Measurements from ENCODE around the gene TMEM150A.
"Not testable (repeated sequence)": the region's sequence is repeated elsewhere in the genome, so short reads cannot be mapped to it uniquely, and the experiment has no call there.

Gene TMEM150A

DNA sequence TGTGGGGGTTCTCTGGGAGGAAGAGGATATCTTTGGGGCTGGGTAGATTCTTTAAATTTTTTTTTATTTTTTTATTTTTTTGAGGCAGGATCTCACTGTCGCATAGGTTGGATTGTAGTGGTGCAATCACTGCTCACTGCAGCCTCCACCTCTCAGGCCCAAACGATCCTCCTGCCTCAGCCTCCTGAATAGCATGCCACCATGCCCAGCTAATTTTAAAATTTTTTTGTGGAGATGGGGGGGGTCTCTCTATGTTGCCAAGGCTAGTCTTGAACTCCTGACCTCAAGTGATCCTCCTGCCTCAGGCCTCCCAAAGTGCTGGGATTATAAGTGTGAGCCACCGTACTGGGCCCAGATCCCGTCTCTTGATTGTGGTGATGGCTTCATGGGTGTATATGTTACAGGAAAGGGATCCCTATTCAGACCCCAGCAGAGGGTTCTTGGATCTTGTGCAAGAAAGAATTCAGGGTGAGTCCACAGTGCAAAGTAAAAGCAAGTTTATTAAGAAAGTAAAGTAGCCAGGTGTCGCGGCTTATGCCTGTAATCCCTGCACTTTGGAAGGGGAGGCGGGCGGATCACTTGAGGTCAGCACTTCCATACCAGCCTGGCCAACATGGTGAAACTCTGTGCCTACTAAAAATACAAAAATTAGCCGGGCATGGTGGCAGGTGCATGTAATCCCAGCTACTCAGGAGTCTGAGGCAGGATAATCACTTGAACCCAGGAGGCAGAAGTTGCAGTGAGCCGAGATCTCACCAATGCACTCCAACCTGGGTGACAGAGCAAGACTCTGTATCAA is 11.4 kb upstream of the TMEM150A start:
- no peak for DNase-seq

DNA sequence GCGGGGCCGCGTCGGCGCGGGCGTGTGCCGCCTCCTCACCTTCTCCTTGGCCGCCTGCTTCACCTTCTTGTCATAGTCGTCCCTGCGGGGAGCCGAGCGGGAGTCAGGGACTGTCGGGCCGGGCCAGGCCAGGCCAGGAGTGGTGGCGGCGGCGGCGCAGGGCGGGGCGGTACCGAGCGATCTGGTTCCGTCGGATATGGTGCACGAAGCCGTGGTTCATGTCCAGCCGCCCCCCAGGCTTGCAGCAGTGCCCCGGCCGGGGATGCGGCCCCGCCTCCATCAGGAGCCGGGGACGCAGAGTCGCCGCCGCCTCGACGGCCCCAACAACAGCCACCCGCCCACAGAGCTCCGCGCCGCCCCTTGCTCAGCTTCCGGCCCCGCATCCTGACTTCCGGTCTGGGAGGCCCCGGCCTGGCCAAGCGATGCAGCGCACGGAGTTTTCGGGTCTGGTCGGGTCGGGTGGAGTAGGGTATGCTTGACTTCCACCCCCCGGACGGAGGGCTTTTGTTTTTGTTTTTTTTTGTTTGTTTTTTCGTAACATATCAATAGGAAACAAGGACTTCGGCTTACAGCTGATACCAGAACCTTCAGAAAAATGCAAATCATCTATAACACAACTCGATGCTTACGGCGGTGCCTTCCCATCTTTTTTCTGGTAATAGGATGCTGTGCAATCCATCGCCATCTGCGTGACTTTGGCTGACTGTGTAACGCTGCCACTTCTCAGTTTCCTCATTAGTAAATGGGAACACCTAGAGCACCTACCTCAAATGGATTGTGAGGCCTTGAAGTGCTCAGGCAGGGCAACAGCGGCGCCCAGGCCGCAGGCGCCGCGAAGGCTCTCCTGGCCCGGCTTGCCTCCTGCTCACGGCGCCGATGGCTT is 9.4 kb upstream of the TMEM150A start, which contains the start of gene C2orf68:
TSS of gene C2orf68 (minus strand) at position 362 of the 883 bp plus-strand sequence. CDS start at position 280, 82 bp downstream.
- peak; percentile 11 to 92 (median 77) for DNase-seq

DNA sequence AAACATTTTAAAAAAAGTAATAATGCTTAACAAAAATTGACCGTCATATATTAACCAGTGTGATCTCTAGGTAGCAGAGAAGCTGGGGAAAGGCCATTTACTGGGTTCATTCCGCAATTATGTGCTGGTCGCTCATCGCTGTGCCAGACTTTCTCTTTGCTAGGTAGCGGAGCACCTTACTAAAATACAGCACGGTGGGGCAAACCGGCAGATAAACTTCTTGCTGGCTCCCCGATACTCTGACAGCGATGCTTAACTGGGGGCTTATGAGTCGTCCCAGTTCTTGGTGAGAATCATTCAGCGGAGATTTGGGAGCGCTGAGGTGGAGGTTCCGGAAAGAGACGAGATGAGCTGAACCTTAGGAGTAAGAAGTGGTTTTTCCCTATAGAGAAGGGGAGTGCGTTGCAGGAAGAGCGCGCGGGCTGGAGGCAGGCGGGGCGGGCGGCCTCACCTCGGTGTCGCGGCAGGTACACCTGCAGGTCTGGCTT is 8.8 kb upstream of the TMEM150A start:
- no peak for DNase-seq

DNA sequence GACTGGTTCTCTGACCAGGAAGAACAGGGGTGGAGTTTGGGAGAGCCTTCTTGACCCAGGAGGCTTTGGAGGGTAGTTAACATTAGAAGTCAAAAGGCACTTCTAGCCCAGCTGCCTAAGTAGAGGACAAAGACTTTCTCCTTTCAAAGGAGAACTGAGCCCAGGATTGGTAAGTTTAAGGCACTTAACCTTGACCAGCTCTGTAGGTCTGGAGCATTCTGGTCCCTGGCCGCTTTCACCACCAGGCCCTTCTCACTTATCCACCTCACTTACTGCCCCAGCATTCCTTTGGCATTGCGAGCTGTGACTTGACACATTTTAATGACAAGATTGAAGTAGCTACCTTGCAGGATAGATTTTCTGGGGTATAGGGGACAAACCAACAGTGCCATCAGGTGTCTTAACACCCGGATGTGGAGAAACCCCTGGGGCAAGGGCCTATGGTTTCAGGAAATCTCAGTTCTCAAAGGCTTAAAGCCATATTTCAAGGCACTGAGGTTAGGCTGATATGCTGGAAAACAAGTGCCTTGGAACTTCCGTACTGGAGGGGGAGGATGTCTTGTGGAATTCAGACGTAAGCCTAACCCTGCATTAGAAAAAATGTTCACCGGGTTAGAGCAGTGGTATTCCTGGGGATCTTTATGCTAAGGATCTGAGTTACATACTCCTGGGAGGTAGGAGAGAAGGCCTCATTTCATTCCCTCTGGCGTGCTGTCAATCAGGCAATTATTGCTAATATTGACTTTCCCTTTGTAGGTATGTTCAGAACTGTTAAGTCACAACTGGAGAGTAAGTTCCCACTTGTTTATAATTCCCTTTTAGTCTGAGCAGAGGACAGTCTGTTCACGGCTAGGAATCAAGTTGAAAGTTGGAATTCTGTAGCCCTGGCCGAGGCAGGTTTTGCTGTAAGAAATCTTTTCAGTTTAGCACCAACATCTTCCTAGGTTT is 5.0 kb upstream of the TMEM150A start:
- no peak for DNase-seq

DNA sequence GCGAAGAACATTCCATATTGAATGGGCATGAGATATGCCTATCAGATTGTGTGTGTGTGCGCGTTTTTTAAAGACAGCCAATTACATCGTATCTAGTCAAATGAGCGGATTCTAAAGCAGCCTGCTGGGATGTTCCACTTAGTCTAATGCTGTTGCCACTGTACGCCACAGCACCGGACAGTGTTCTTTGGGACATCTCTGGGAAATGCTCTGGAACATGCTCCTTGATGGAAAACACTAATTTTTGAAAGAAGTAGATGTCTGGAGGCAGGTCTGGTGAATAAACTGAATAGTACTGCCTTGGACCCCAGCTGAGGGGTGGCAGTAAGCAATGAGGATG is 3.6 kb upstream of the TMEM150A start:
- DNase-seq, result no peak

DNA sequence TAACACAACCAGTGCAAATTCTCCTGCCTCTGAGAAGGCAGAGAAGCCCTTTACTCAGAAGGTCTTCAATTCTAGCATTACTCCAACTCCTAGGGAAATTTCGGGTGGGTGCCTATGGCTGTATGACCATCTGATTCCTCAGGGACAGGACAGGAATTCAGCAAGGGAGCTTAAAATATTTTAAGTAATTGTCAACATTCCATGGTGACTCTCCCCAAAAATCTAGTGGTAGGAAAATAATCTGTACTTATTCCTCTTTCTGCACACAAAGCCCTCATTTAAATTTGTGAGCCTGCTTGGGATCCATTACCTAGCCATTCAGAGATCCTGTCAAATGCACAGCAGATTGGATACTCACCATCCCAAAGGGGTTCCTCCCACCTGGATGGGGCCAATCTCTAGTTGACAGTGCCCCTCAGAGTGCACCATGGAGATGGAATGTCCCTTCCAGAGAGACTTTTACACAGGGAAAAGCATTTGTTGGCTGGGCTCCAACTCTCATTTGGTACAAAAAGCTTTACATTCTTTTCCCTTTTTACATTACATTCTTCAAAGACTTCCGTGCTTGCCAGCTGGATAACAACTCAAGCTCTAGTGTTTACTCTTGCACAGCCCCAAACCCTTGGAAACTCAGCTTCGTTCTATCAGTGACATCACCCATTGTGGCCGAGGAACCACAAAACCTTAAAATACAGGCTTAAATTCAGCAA is 3.1 kb upstream of the TMEM150A start:
- DNase-seq, result peak in 2 of 56 donors; percentile 24 to 29

DNA sequence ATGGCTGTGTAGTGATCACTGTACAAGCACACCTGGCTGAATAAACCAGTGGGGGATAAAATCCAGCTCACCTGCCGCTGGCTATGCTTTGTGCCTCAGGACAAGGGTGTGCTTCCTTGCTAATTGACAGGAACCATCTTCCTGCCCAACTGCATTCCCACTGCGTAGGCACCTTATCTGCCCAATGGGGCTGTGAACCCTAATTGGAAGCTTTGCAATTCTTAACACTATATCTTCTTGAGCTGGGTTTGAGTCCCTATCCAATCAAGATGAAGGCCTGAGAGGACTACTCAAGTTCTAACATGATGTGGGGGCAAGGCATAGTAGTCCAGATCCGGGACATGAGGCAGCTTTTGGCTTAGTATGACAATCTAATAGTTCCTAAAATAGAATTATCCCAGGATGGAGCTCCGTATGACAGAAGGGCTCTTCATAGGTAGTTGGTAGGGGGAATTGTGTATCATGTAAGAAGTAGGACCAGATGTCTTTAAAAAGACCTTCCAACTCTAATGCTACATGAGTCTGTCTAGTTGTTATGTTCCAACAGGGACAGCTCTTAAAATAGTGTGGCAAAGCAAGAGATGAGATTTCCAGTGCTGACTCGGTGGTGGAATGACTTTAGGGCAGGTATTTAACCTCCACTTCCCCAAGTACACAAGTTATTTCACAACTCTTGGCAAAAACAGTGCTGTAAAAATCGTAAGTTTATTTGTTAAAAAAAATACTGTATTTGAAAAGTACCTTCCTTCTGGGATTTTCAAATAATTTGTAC is 2.3 kb upstream of the TMEM150A start:
- DNase-seq, result no peak

DNA sequence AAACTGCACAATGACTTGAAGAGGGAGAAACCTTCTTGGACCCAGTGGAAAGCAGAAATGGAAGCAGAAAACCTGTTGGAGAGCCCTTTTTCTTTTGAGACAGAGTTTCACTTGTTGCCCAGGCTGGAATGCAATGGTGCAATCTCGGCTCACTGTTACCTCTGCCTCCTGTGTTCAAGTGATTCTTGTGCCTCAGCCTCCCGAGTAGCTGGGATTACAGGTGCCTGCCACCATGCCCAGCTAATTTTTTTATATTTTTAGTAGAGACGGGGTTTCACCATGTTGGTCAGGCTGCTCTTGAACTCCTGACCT is 1.6 kb upstream of the TMEM150A start:
- not testable (repeated sequence) for DNase-seq

DNA sequence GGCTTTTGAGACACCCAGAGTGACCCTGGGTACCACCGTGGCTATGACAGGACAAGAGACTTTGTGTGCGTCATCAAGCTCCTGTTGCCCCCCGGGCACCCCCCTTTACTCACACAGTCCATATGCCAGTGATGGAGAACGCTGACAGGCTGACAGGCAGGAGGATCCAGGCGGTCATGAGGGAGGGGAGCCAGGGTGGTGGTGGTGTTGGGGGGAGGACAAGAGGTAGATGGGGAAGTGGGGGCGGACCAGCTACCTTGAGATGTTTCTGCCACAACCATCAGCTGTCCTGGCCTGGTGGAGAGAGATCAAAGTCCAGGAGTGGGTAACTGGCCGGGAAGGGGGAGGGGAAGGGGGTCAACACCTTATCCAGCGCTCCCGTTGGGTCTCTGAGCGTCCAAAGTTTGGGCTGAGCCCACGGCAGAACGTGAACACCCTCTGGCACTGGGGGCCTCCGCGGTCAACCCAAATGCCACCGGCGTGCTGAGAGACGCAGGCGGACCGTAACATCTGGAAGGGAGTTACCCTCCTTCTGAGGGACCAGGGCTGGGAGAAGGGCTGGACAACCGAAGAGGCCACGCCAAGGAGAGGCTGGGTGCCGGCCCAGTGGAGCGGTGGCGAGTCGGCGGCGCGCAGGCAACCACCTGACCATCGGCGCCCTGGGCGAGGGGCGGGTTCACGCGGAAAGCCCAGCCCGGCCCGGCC is 575 bp downstream of the TMEM150A start:
- DNase-seq, result peak in 35 of 56 donors; percentile 24 to 87 (median 71)

DNA sequence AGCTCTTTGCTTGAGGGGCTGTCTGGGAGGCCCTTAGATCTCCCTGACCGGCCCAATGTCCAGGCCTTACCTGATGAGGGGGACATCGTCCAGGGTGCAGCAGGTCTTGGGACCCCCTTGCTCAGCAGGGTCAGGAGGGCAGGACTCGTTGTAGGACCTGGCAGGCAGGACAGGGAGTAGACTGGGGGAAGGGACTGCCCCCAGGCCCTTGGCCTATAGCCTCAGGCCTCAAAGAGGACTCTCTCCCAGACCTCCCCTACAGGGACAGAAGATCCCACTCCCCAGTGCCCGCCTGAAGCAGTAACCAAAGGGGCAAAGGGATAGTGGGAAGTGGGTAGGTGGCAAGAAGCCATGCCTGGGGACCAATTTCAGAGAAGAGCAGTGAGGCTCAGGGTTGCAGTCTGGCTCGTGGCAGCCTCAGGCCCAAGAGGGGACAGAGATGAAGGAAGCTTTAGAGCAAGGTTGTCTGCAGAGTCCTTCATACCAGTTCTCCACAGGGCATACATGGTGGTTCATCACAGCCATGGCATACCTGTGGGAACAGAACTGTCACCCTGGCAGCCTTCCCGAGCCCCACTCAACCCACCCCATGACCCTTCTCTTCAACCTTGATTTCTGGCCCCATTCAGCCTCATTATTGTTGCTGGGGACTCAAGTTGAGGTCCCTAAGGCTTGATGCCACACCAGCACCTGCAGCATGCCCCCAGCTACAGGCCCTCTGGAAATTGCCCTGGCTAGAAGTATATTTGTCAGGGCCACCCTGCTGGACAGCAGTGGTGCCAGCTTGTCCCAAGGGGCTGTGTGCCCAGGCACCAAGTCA is 1.3 kb downstream of the TMEM150A start:
- no peak for DNase-seq

DNA sequence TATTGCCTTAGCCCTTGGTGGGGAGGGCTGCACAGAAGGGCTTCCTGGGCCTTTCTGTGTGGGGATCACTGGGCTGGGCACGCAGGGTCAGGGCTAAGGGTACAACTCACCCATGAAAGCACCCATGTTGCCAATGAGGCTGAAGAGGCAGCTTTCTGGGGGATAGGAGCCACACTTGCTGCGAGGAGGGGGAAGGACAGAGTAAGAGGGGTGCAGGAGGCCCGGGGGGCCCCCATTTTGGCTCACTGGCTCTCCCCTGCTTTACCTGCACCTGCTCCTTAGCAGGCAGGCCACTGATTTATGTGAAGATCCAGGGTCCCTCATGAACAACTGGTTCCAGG is 2.3 kb downstream of the TMEM150A start:
- no peak for DNase-seq

DNA sequence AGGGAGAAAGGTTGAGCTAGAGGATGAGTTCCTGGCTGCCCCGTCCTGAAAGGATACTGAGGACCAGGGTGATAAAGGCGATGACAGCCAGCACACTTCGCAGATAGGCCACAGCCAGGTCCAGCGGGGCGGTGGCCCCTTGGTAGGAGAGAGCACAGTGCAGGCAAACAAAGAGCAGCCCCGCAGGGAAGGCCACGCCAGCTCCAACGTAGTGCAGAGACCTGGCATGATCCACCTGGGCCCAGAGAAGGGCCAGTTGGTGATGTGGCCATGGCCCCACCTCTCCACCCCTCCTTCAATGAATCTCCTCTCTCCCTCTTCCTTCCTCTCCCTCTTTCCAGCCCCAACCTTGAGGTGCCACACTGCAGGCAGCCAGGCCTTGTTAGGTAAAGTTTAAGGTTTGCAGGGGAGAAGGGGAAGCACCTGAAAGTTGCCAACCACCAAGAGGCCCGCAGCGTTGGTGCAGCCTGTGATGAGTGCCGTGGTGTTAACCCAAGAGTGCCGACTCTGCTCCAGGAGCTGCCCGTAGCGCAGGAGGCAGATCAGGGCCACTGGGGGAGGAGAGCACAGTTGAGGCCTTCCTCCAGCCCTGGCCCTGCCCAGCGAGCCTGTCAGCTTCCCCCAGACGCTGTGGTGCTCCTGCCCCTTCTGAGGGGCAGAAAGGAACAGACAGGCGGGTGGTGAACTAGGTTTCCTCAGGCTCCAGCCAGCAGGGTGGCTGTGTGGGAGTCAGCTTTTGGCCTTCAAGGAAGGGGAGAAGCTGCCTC is 2.8 kb downstream of the TMEM150A start:
- no peak for DNase-seq

DNA sequence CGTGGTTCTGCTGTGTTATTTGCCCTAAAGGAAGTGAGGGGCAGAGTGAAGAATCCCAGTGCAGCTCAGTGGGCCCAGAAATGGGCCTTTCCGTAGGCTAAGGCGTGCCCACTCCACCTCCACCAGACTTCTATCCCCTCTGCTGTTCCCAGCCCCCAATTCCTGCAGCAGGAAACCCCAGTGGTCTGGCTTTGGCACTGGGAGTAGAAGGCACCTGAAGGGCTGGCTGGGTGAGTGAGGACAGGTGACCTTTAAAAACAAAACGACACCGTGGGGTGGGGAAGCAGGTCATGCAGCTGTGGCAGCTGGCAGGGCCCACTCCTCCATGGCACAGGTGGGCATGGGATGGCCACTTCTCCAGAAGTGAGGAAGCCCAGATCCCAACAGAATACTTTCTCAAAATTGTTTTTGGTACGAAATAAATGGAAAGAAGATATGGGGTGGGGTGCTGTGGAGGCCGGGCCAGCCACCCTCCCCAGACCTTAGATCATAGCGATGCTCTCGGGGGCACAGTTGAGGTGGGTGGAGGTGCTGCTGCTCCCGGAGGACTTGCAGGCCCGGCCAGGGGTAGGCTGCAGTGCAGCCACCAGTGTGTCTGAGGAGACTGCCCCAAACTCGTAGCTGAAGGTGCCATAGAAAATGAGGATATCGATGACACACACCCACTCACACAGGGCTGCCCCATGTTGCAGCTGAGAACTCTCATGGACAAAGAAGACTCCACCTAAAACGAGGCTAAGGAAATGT is 3.7 kb downstream of the TMEM150A start:
- DNase-seq, result no peak

DNA sequence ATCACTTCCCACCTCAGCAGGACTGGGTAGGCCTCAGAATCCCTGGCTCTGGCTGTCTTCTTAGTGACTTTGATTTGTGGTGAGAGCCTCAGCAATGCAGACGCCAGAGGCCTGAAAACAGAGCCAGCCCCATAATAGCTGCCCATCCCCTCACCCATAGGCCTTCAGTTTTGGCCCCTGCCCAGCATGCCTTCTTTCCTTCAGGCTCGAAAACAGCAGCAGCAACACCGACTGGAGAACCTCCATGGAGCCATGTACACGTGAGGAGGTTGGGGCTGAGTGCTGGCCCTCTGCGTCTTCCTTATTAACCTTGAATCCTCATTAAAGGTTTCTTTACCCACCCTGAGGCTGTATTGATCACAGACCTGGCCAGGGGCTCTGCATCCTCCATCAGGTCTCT is 5.3 kb downstream of the TMEM150A start:
- no peak for DNase-seq

DNA sequence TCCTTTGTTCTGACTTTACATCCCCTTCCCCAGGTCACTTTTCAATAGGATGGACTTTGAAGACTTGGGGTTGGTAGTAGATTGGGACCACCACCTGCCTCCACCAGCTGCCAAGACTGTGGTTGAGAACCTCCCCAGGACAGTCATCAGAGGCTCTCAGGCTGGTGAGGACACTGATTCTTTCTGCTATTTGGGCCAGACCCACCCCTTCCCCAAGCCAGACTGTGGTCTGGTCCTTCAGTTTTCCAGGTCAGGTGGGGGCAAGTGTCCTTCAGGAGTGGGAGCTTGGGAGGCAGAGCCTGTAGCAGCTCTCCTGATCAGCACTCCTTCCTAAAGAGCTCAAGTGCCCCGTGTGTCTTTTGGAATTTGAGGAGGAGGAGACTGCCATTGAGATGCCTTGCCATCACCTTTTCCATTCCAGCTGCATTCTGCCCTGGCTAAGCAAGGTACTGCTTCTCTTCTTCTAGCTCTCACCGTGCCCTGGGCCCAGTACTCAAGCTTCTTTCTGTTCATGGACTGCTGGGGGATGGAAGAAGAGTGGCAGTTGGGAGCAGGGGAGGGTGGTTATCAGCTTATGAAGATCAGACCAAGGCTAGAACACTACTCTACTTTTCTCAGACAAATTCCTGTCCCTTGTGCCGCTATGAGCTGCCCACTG is 5.9 kb downstream of the TMEM150A start:
- DNase-seq, result no peak

DNA sequence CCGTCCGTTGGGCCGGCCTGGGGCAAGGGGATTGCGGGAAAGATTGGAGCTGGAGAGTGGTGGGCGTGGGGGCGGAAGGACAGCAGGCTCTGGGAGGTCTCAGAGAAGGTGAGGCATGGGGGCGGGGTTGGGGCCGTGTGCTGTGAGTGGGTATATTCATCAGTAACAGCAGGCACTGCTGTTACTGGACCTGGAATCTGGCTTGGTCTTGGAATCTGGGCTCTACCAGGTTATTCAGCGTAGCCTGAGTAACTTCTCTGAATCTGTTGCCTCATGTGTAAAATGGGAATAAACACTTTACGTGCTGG is 6.5 kb downstream of the TMEM150A start:
- DNase-seq, result no peak

Data from amygdala (tissue), 56 donors.